B cell (primary cell): Measurements from ENCODE around the gene STAT5B. TPM values are rescaled to one million over a fixed set of nuclear protein-coding genes. Genes with fewer than 3 reads are reported as not detected.

Experiments
- ATAC-seq: fragments of 200-7000 bp; cut with Tn5 transposase; one replicate; pipeline ENCODE4 v1.10.0; 2021; ENCODE audit warnings: low read depth, mild to moderate bottlenecking, moderate number of reproducible peaks, moderate library complexity
- CTCF ChIA-PET: fragments of 350-600 bp; sonication (Branson Sonifier 250); formaldehyde crosslinking; loops from one replicate; lab custom pipeline; 2021; ENCODE audit warnings: antibody characterized with exemption, inconsistent platforms; lab: Charles Lee
- POLR2A ChIA-PET: fragments of 350-600 bp; sonication (Branson Sonifier 250); formaldehyde crosslinking; loops from one replicate; lab custom pipeline; 2021; ENCODE audit warnings: antibody characterized with exemption; lab: Charles Lee
- DNase-seq: peaks from one replicate; pipeline ENCODE4 v3.0.0; 2013
- H2AFZ ChIP-seq: 2 replicates; pipeline ENCODE4 v1.6.1; 2012; ENCODE audit warnings: mild to moderate bottlenecking, low read depth, low read length; ENCODE audit not compliant: insufficient read depth, poor library complexity, severe bottlenecking
- H3K27ac ChIP-seq, 2 donors: 1 replicate in 1 of 2; 2 replicates in 1 of 2; pipeline ENCODE4 v1.5.1; 2012 to 2013; ENCODE audit warnings: low read length in 2 of 2, mild to moderate bottlenecking in 2 of 2, moderate library complexity in 1 of 2
- H3K27me3 ChIP-seq, 4 experiments: fragments of 200-600 bp in 1 of 4; sonication (generic) in 1 of 4; replicated peaks in 1 of 4; 1 replicate in 2 of 4; 2 replicates in 2 of 4; pipeline versions ENCODE4 v1.6.1 to v1.7.0; 2013 to 2016; ENCODE audit warnings: low read length in 3 of 4, mild to moderate bottlenecking in 2 of 4, mixed read lengths in 1 of 4, moderate library complexity in 1 of 4; ENCODE audit not compliant: insufficient read depth in 4 of 4, control insufficient read depth in 3 of 4; ENCODE audit errors: control extremely low read depth in 1 of 4
- H3K36me3 ChIP-seq, 2 experiments: replicated peaks in 1 of 2; 1 replicate in 1 of 2; 2 replicates in 1 of 2; pipeline versions ENCODE4 v1.6.1 to v1.7.1; 2013; ENCODE audit warnings: low read length in 1 of 2; ENCODE audit not compliant: insufficient read depth in 2 of 2, control insufficient read depth in 1 of 2; ENCODE audit errors: control extremely low read depth in 1 of 2, extremely low read depth in 1 of 2
- H3K4me1 ChIP-seq, 2 donors: fragments of 200-600 bp in 1 of 2; sonication (generic) in 1 of 2; 1 replicate in 1 of 2; 2 replicates in 1 of 2; pipeline versions ENCODE4 v1.5.1 to v1.6.1; 2013 to 2017; ENCODE audit warnings: low read length in 2 of 2; ENCODE audit not compliant: control insufficient read depth in 2 of 2, insufficient read depth in 2 of 2
- H3K4me2 ChIP-seq: replicated peaks from 2 replicates; pipeline ENCODE3; 2012; ENCODE audit warnings: mild to moderate bottlenecking, low read depth, low read length; ENCODE audit not compliant: poor library complexity, severe bottlenecking
- H3K4me3 ChIP-seq, 5 experiments: fragments of 200-600 bp in 1 of 5; sonication (generic) in 1 of 5; 1 replicate in 3 of 5; 2 replicates in 2 of 5; pipeline versions ENCODE4 v1.5.1 to v1.7.0; 2011 to 2016; ENCODE audit warnings: low read length in 4 of 5, mild to moderate bottlenecking in 4 of 5, low read depth in 2 of 5, control low read depth in 1 of 5, moderate library complexity in 1 of 5; ENCODE audit not compliant: insufficient read depth in 1 of 5; ENCODE audit errors: control extremely low read depth in 1 of 5, extremely low read depth in 1 of 5
- H3K79me2 ChIP-seq: fragments of 200-600 bp; sonication (generic); one replicate; pipeline ENCODE4 v1.6.0; 2016; ENCODE audit warnings: low read length; ENCODE audit not compliant: control insufficient read depth, insufficient read depth
- H3K9ac ChIP-seq: fragments of 200-600 bp; sonication (generic); 2 replicates; pipeline ENCODE4 v1.6.1; 2017; ENCODE audit warnings: mild to moderate bottlenecking, low read length, moderate library complexity
- H3K9me3 ChIP-seq, 3 donors: one replicate each; pipeline versions ENCODE4 v1.6.1 to v1.7.1; 2013; ENCODE audit warnings: low read length in 2 of 3; ENCODE audit not compliant: control insufficient read depth in 2 of 3, insufficient read depth in 1 of 3; ENCODE audit errors: control extremely low read depth in 1 of 3
- H4K20me1 ChIP-seq: 2 replicates; pipeline ENCODE4 v1.6.0; 2012; ENCODE audit warnings: mild to moderate bottlenecking, low read length; ENCODE audit not compliant: insufficient read depth, control insufficient read depth, poor library complexity, severe bottlenecking
- H3K27ac Mint-ChIP-seq: one replicate; pipeline ENCODE4 v1.8.0; 2021; ENCODE audit warnings: mixed read lengths
- H3K27me3 Mint-ChIP-seq: one replicate; pipeline ENCODE4 v1.8.0; 2021; ENCODE audit warnings: mixed read lengths
- H3K4me1 Mint-ChIP-seq: one replicate; pipeline ENCODE4 v1.8.0; 2021; ENCODE audit warnings: mixed read lengths
- H3K4me3 Mint-ChIP-seq: one replicate; pipeline ENCODE4 v1.8.0; 2021; ENCODE audit warnings: mixed read lengths
- H3K9me3 Mint-ChIP-seq: one replicate; pipeline ENCODE4 v1.8.0; 2022; ENCODE audit warnings: mixed read lengths; ENCODE audit not compliant: insufficient read depth
- CTCF ChIP-seq: fragments of 200-600 bp; IDR thresholded peaks from one replicate; pipeline ENCODE4 v1.8.0; 2022; ENCODE audit warnings: antibody characterized with exemption, mild to moderate bottlenecking
- EZH2 ChIP-seq: IDR thresholded peaks from 2 replicates; pipeline ENCODE4 v1.6.1; 2012; ENCODE audit warnings: borderline replicate concordance, low read depth, mild to moderate bottlenecking, moderate library complexity, low read length; ENCODE audit not compliant: insufficient read depth, poor library complexity, severe bottlenecking
- WGBS: methylation state at CpG from one replicate; pipeline ENCODE4 v1.1.5; 2013; ENCODE audit warnings: missing lambda C conversion rate; ENCODE audit not compliant: insufficient coverage; 5-methylcytosine and 5-hydroxymethylcytosine counted together
- intact Hi-C: fragments of 100-400 bp; cut with micrococcal nuclease; formaldehyde crosslinking; loops from one replicate; pipeline ENCODE4 v1.10.0; 2022
- polyA plus RNA-seq: library from polyadenylated mRNA; depleted of rRNA; stranded (reverse); fragments of >200 nt; gene quantifications from 2 replicates; pipeline ENCODE4 v1.2.3, GENCODE V29; 2012
- total RNA-seq, 2 donors: library from RNA; stranded (reverse); fragments of 120-200 nt in 1 of 2; gene quantifications; 1 replicate in 1 of 2; 2 replicates in 1 of 2; pipeline versions ENCODE4 v1.2.3 to v1.2.4, GENCODE V29; 2013 to 2022

The STAT5B gene
- total and polyA plus RNA-seq, 2 donors (not counting 1 experiment from before 2014, with no cell fraction given) = 70.0 to 103 TPM

- Histone ChIP-seq H3K4me2 (no peak overlapping the region), H3K27me3 (no peaks in the 10 kb centered on the region), H3K36me3 (no peaks in the 10 kb centered on the region), H3K9ac (no peak overlapping the region), H3K4me3 (no peak overlapping the region), H3K9me3 (no peaks in the 10 kb centered on the region), H2AFZ (no peak overlapping the region), H4K20me1 (no peaks in the 10 kb centered on the region), H3K27ac (no peak overlapping the region), H3K79me2 (no peaks in the 10 kb centered on the region), H3K4me1 (no peaks in the 10 kb centered on the region)
- Mint-ChIP-seq H3K9me3 (no peaks in the 10 kb centered on the region), H3K4me1 (peaks cover 4% of the 10 kb centered on the region), H3K27ac (no peak overlapping the region), H3K4me3 (no peak overlapping the region), H3K27me3 (no peaks in the 10 kb centered on the region)
- ATAC-seq (no peak), DNase-seq (no peak)
- WGBS = 98% methylated on average over 6 of the region's 6 CpGs
- intact Hi-C loops = no loop called here
- ChIA-PET POLR2A (no interaction called here), CTCF (interaction anchor here (0.8 kb wide), 1 partner anchor 18 kb away, joined by 3 read pairs; no protein-coding TSS in a partner anchor)
- no peak for TF ChIP-seq EZH2
- no peak for TF ChIP-seq CTCF
These were observed 110.4 kb downstream of the STAT5B start for GRCh38 chr17:42165751-42166150.

GRCh38 chr17:42163696-42164407 lies 112.3 kb downstream of the STAT5B start:
- no peak for ATAC-seq
- Mint-ChIP-seq H3K9me3 (no peaks in the 10 kb centered on the region), H3K27me3 (no peaks in the 10 kb centered on the region), H3K4me3 (no peak overlapping the region), H3K27ac (no peak overlapping the region), H3K4me1 (peaks cover 4% of the 10 kb centered on the region)
- POLR2A ChIA-PET = no interaction called here
- Histone ChIP-seq H3K4me2 (no peak overlapping the region), H2AFZ (no peak overlapping the region), H3K4me3 (no peak overlapping the region), H3K4me1 (no peaks in the 10 kb centered on the region), H3K79me2 (no peaks in the 10 kb centered on the region), H3K27me3 (no peaks in the 10 kb centered on the region), H3K9me3 (no peaks in the 10 kb centered on the region), H4K20me1 (no peaks in the 10 kb centered on the region), H3K36me3 (no peaks in the 10 kb centered on the region), H3K9ac (no peak overlapping the region), H3K27ac (no peak overlapping the region)
- TF ChIP-seq CTCF (no peak), EZH2 (no peak)
- intact Hi-C loops = no loop called here
- CTCF ChIA-PET = no interaction called here
- 86% methylated on average over 13 of the region's 22 CpGs for WGBS
- DNase-seq = no peak
